Hepatocyte (in vitro differentiated cells): ENCODE results near the gene ELK4. TPM values are rescaled to one million over a fixed set of nuclear protein-coding genes. Genes with fewer than 3 reads are reported as not detected.

ENCODE experiments used
- DNase-seq: peaks from one replicate; pipeline ENCODE4 v3.0.0-alpha.2; 2016; ENCODE audit warnings: low spot score
- H2AFZ ChIP-seq: fragments of 200-600 bp; sonication (generic); 2 replicates; pipeline ENCODE4 v1.6.0; 2016; ENCODE audit warnings: antibody characterized with exemption, mild to moderate bottlenecking
- H3K27ac ChIP-seq: fragments of 200-600 bp; sonication (generic); 2 replicates; pipeline ENCODE4 v1.5.1; 2016; ENCODE audit warnings: mild to moderate bottlenecking
- H3K27me3 ChIP-seq: fragments of 200-600 bp; sonication (generic); 2 replicates; pipeline ENCODE4 v1.6.1; 2016
- H3K36me3 ChIP-seq: fragments of 200-600 bp; sonication (generic); replicated peaks from 2 replicates; pipeline ENCODE4 v1.5.1; 2016; ENCODE audit warnings: low read depth; ENCODE audit not compliant: insufficient read depth
- H3K4me1 ChIP-seq: fragments of 200-600 bp; sonication (generic); 2 replicates; pipeline ENCODE4 v1.5.1; 2016; ENCODE audit warnings: mild to moderate bottlenecking, moderate library complexity; ENCODE audit not compliant: insufficient read depth
- H3K4me2 ChIP-seq: fragments of 200-600 bp; sonication (generic); 2 replicates; pipeline ENCODE4 v1.6.0; 2016
- H3K4me3 ChIP-seq: fragments of 200-600 bp; sonication (generic); 2 replicates; pipeline ENCODE4 v1.5.1; 2016; ENCODE audit warnings: mild to moderate bottlenecking
- H3K79me2 ChIP-seq: fragments of 200-600 bp; sonication (generic); 2 replicates; pipeline ENCODE4 v1.6.0; 2017; ENCODE audit warnings: mild to moderate bottlenecking
- H3K9me2 ChIP-seq: fragments of 200-600 bp; sonication (generic); replicated peaks from 2 replicates; pipeline ENCODE4 v1.6.0; 2017; ENCODE audit warnings: mild to moderate bottlenecking; ENCODE audit not compliant: insufficient read depth
- H3K9me3 ChIP-seq: fragments of 200-600 bp; sonication (generic); 2 replicates; pipeline ENCODE4 v1.5.1; 2016; ENCODE audit warnings: low read depth, mild to moderate bottlenecking
- H4K20me1 ChIP-seq: fragments of 200-600 bp; sonication (generic); 2 replicates; pipeline ENCODE4 v1.6.0; 2016; ENCODE audit warnings: mild to moderate bottlenecking; ENCODE audit not compliant: insufficient read depth, poor library complexity, severe bottlenecking
- CTCF ChIP-seq: fragments of 200-600 bp; sonication (generic); IDR thresholded peaks from 2 replicates; pipeline ENCODE4 v1.5.1; 2016; ENCODE audit warnings: antibody characterized with exemption, mild to moderate bottlenecking; ENCODE audit not compliant: poor library complexity
- EZH2 ChIP-seq: fragments of 200-600 bp; sonication (generic); IDR thresholded peaks from 2 replicates; pipeline ENCODE4 v1.6.1; 2016; ENCODE audit warnings: antibody characterized with exemption, mild to moderate bottlenecking, borderline replicate concordance
- EZH2phosphoT487 ChIP-seq: fragments of 200-600 bp; sonication (generic); IDR thresholded peaks from one replicate; pipeline ENCODE4 v1.6.1; 2018; ENCODE audit warnings: antibody characterized with exemption, mild to moderate bottlenecking, low read depth, moderate library complexity; ENCODE audit not compliant: unreplicated experiment, severe bottlenecking
- WGBS: methylation state at CpG from one replicate; pipeline ENCODE4 v1.1.6; 2016; ENCODE audit warnings: low lambda C conversion rate; ENCODE audit errors: missing lambda C conversion rate; 5-methylcytosine and 5-hydroxymethylcytosine counted together
- polyA plus RNA-seq: library from polyadenylated mRNA; unstranded; fragments of >200 nt; fragmentation: Nextera tagmentation; extraction: Ambion mirVana; gene quantifications from 2 replicates; pipeline ENCODE4 v1.2.1, GENCODE V29; 2016
- total RNA-seq: library from RNA; depleted of rRNA; stranded (reverse); fragments of >200 nt; gene quantifications from 2 replicates; pipeline ENCODE4 v1.2.3, GENCODE V29; 2014

Gene ELK4
- total and polyA plus RNA-seq, 2 experiments from 2014 or later: 6.1 to 19.1 TPM

- H4K20me1 ChIP-seq: no peaks in the 10 kb centered on the region
- H3K4me2 ChIP-seq: no peak overlapping the region
- H3K27ac ChIP-seq: no peak overlapping the region
- H2AFZ ChIP-seq: no peak overlapping the region
- TF ChIP-seq EZH2 (no peak), EZH2phosphoT487 (no peak), CTCF (no peak)
- peaks cover 50% of the 10 kb centered on the region for H3K4me1 ChIP-seq
- H3K4me3 ChIP-seq: no peak overlapping the region
- peaks cover 32% of the 10 kb centered on the region for H3K79me2 ChIP-seq
- H3K27me3 ChIP-seq: no peaks in the 10 kb centered on the region
- H3K36me3 ChIP-seq: no peaks in the 10 kb centered on the region
- DNase-seq: no peak
- H3K9me2 ChIP-seq: no peaks in the 10 kb centered on the region
- WGBS: 88% methylated on average over 11 of the region's 11 CpGs
- H3K9me3 ChIP-seq: no peaks in the 10 kb centered on the region
These were observed 36.3 kb upstream of the ELK4 start for GRCh38 chr1:205667909-205668643.

- Histone ChIP-seq H3K4me3 (no peak overlapping the region), H3K9me3 (no peaks in the 10 kb centered on the region), H3K27me3 (no peaks in the 10 kb centered on the region), H3K9me2 (no peaks in the 10 kb centered on the region), H3K36me3 (no peaks in the 10 kb centered on the region), H3K4me1 (peaks cover 37% of the 10 kb centered on the region), H4K20me1 (no peaks in the 10 kb centered on the region), H3K79me2 (peaks cover 32% of the 10 kb centered on the region), H3K4me2 (no peak overlapping the region), H2AFZ (no peak overlapping the region), H3K27ac (no peak overlapping the region)
- TF ChIP-seq CTCF: no peak
- TF ChIP-seq EZH2: no peak
- no peak for TF ChIP-seq EZH2phosphoT487
- no peak for DNase-seq
- WGBS: 85% methylated on average over 6 of the region's 6 CpGs
These were observed 34.8 kb upstream of the ELK4 start for GRCh38 chr1:205666372-205667166.

DNA sequence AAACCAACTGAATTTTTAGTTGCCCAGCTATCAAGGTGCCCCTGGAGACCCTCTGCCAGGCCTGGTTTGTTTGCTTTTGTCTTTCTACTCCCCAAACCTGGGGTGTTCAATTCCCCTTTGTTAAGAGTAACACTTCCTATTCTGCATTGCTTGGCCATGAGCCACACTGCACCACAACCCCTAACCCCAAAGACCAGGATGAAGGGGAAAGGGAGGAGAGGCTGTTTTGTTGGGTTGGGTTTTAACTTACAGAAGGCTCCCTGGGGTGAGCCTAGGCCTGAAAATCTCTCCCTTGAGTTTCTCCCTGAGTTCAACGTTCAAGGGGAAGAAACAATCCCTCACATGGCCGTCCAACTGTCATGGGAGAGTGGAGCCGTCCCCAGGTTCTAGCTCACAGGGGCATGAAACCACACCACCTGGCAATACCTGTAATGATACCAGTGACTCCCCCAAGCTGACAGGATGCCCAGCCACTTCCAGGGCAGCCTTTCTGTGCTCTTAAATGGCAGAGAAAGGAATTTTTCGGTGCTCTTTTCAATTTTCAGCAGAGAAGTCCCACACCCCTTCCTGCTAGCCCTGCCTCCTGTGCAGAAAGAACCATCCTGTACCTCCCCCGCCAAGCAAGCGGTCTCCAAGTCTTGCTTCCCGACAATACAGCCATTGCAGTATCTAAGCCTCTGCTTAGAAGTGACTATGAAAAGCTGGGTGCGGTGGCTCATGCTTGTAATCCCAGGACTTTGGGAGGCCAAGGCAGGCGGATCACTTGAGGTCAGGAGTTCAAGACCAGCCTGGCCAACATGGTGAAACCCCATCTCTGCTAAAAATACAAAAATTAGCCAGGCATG, 33.6 kb upstream of the ELK4 start:
- no peak overlapping the region for H2AFZ ChIP-seq
- H3K4me2 ChIP-seq: no peak overlapping the region
- 76% methylated on average over 8 of the region's 9 CpGs for WGBS
- peaks cover 27% of the 10 kb centered on the region for H3K4me1 ChIP-seq
- H3K27ac ChIP-seq: no peak overlapping the region
- DNase-seq: no peak
- H3K27me3 ChIP-seq: no peaks in the 10 kb centered on the region
- no peak overlapping the region for H3K4me3 ChIP-seq
- no peak for TF ChIP-seq EZH2
- no peak for TF ChIP-seq EZH2phosphoT487
- no peak for TF ChIP-seq CTCF
- no peaks in the 10 kb centered on the region for H4K20me1 ChIP-seq
- peaks cover 23% of the 10 kb centered on the region for H3K79me2 ChIP-seq
- H3K9me2 ChIP-seq: no peaks in the 10 kb centered on the region
- no peaks in the 10 kb centered on the region for H3K9me3 ChIP-seq
- H3K36me3 ChIP-seq: no peaks in the 10 kb centered on the region
